ENCODE data around the gene SEMA3A. TPM values are rescaled to one million over a fixed set of nuclear protein-coding genes. Genes with fewer than 3 reads are reported as not detected.

The SEMA3A gene
- total RNA-seq, 1 experiment from 2014 or later, result 14.2 TPM

GRCh38 chr7:84070770-84071169, 123.8 kb downstream of the SEMA3A start:
- Histone ChIP-seq H3K4me3 (replicated peaks in 1 of 2; ENCODE audit: low read depth in 1 of 2, low read length in 2 of 2) (no peak overlapping the region), H3K36me3 (ENCODE audit: control insufficient read depth in 1 of 2, insufficient read depth in 2 of 2, low read length in 2 of 2) (no peaks in the 10 kb centered on the region), H4K20me1 (ENCODE audit: insufficient read depth) (no peaks in the 10 kb centered on the region), H3K79me2 (ENCODE audit: insufficient read depth, low read length) (no peaks in the 10 kb centered on the region), H3K4me2 (ENCODE audit: low read length) (no peak overlapping the region), H2AFZ (ENCODE audit: low read depth, low read length, poor library complexity, severe bottlenecking) (no peak overlapping the region), H3K9me3 (ENCODE audit: control insufficient read depth in 1 of 2, insufficient read depth in 1 of 2, low read depth in 1 of 2, low read length in 2 of 2) (no peaks in the 10 kb centered on the region), H3K4me1 (ENCODE audit: control insufficient read depth in 1 of 2, insufficient read depth in 2 of 2, low read length in 2 of 2) (no peaks in the 10 kb centered on the region), H3K27me3 (ENCODE audit: insufficient read depth, low read length) (no peaks in the 10 kb centered on the region), H3K27ac (ENCODE audit: low read depth, low read length) (no peak overlapping the region), H3K9me2 (ENCODE audit: insufficient read depth) (no peaks in the 10 kb centered on the region), H3K9ac (ENCODE audit: low read length) (no peak overlapping the region)
- RAD21 ChIA-PET (ENCODE audit: low non-redundant PET in 1 of 2, low total read pairs in 2 of 2, uncharacterized antibody in 2 of 2, unreplicated experiment in 2 of 2), result no interaction called here
- no TSS peak for BruUV-seq (replicated peaks)
- CTCF ChIA-PET, result no interaction called here
- TF ChIP-seq ATF3 (IDR thresholded peaks at IDR 0.05), result no peak
- no peak for TF ChIP-seq CBX3 (IDR thresholded peaks at IDR 0.05; ENCODE audit: low read depth)
- TF ChIP-seq YY1 (IDR thresholded peaks at IDR 0.05; ENCODE audit: extremely low read depth, insufficient replicate concordance, low read depth, low read length), result no peak
- no peak for TF ChIP-seq ZFX (IDR thresholded peaks at IDR 0.05)
- no peak for TF ChIP-seq MAX (IDR thresholded peaks at IDR 0.05)
- no peak for TF ChIP-seq POLR2AphosphoS5 (IDR thresholded peaks at IDR 0.05; ENCODE audit: low read depth, low read length)
- no peak for TF ChIP-seq CEBPB (IDR thresholded peaks at IDR 0.05; ENCODE audit: low read depth)
- no peak for TF ChIP-seq JUND (IDR thresholded peaks at IDR 0.05)
- no peak for TF ChIP-seq ZBTB33 (IDR thresholded peaks at IDR 0.05; ENCODE audit: extremely low read depth, insufficient replicate concordance, low read length)
- no peak for TF ChIP-seq SP1 (IDR thresholded peaks at IDR 0.05; ENCODE audit: low read depth)
- TF ChIP-seq EZH2phosphoT487 (IDR thresholded peaks at IDR 0.05; ENCODE audit: borderline replicate concordance), result no peak
- no peak for TF ChIP-seq FOSL1 (IDR thresholded peaks at IDR 0.05; ENCODE audit: low read depth)
- TF ChIP-seq TCF7L2 (IDR thresholded peaks at IDR 0.05; ENCODE audit: borderline replicate concordance, extremely low read depth, insufficient read depth, insufficient read length), result no peak
- TF ChIP-seq SIN3A (IDR thresholded peaks at IDR 0.05; ENCODE audit: low read depth), result no peak
- no peak for TF ChIP-seq ZNF274 (IDR thresholded peaks at IDR 0.05; ENCODE audit: low read depth, low read length)
- TF ChIP-seq ELF1 (IDR thresholded peaks at IDR 0.05; ENCODE audit: borderline replicate concordance, low read depth), result no peak
- intact Hi-C loops (cut with micrococcal nuclease), result no loop called here
- POLR2A ChIA-PET, result no interaction called here
- no peak for DNase-seq (ENCODE audit: low read depth, low spot score)
- ATAC-seq, result no peak
